Naive thymus-derived CD8-positive, alpha-beta T cell (primary cell): Measurements from ENCODE around the gene SREBF2. TPM values are rescaled to one million over a fixed set of nuclear protein-coding genes. Genes with fewer than 3 reads are reported as not detected.

Experiments
- ATAC-seq, 2 donors: fragments of 150-1000 bp; cut with Tn5 transposase in 1 of 2; sonication (Bioruptor Pico), chemical (Tn5 transposase) in 1 of 2; 1 replicate in 1 of 2; 2 replicates in 1 of 2; pipeline ENCODE4 v1.10.0; 2021; ENCODE audit warnings: mild to moderate bottlenecking in 2 of 2, moderate library complexity in 2 of 2
- POLR2A ChIA-PET: fragments of 350-600 bp; sonication (Branson Sonifier 250); formaldehyde crosslinking; loops from one replicate; lab custom pipeline; 2021; ENCODE audit warnings: antibody characterized with exemption; lab: Charles Lee
- DNase-seq, 10 donors: peaks; one replicate each; pipeline versions ENCODE4 v3.0.0 to v3.0.0-alpha.2; 2020 to 2022
- H3K27ac Mint-ChIP-seq, 10 donors: one replicate each; pipeline ENCODE4 v1.8.0; 2020 to 2022; ENCODE audit warnings: mild to moderate bottlenecking in 10 of 10, mixed read lengths in 10 of 10, moderate library complexity in 4 of 10, inconsistent platforms in 1 of 10
- H3K27me3 Mint-ChIP-seq, 5 donors: one replicate each; pipeline ENCODE4 v1.8.0; 2021 to 2022; ENCODE audit warnings: mixed read lengths in 5 of 5
- H3K36me3 Mint-ChIP-seq, 3 donors: one replicate each; pipeline ENCODE4 v1.8.0; 2020 to 2022; ENCODE audit warnings: mixed read lengths in 3 of 3, mild to moderate bottlenecking in 2 of 3, inconsistent platforms in 1 of 3
- H3K4me1 Mint-ChIP-seq, 4 donors: one replicate each; pipeline ENCODE4 v1.8.0; 2021 to 2022; ENCODE audit warnings: mixed read lengths in 4 of 4
- H3K4me3 Mint-ChIP-seq, 10 donors: one replicate each; pipeline ENCODE4 v1.8.0; 2020 to 2022; ENCODE audit warnings: mild to moderate bottlenecking in 10 of 10, mixed read lengths in 10 of 10, moderate library complexity in 6 of 10, inconsistent platforms in 1 of 10
- H3K9me3 Mint-ChIP-seq, 9 donors: one replicate each; pipeline ENCODE4 v1.8.0; 2020 to 2022; ENCODE audit warnings: mixed read lengths in 9 of 9, mild to moderate bottlenecking in 3 of 9, inconsistent platforms in 1 of 9, moderate library complexity in 1 of 9
- polyA plus RNA-seq, 3 donors: library from polyadenylated mRNA; unstranded; fragments of 300-500 nt; fragmentation: Illumina TruSeq; gene quantifications; one replicate each; pipeline ENCODE4 v1.2.3, GENCODE V29; 2021
- total RNA-seq, 8 experiments: library from RNA in 2 of 8; stranded (reverse) in 2 of 8; gene quantifications; one replicate each; pipeline ENCODE4 v1.2.3 and lab custom pipeline; 2021 to 2026

Gene SREBF2
- total and polyA plus RNA-seq, 5 experiments from 2014 or later: 16.3 to 106 (median 21.9) TPM

DNA sequence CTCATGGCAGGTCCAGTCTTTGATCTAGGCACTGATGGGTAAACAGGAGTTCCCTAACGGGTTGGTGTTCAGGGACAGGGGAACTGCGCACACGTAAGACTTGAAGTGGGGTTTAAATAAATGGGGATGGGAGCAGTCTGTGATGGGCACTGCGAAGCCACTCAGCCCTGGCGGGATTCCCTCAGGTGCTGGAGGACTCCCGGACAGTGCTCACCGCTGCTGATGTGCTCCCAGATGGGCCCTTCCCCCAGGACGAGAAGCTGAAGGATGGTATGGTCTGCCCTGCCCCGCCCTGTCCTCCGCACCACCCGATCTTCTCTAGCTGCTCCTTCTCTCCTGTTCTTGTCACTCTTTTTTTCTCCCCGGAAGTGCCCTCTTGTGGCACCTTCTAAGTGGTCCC lies 22.9 kb upstream of the SREBF2 start:
- H3K36me3 Mint-ChIP-seq: peaks cover 0 to 43% (median 5%) of the 10 kb centered on the region in 3 donors
- peak overlapping the region in 1 of 10 donors; percentile 6 for H3K27ac Mint-ChIP-seq
- H3K27me3 Mint-ChIP-seq: no peaks in the 10 kb centered on the region
- ATAC-seq: no peak
- H3K4me3 Mint-ChIP-seq: no peak overlapping the region
- DNase-seq: peak in 1 of 10 donors; percentile 15
- H3K9me3 Mint-ChIP-seq: no peaks in the 10 kb centered on the region
- POLR2A ChIA-PET: interaction anchor here (0.7 to 1.1 kb wide), 2 partner anchors 121 to 136 kb away, joined by 3 to 10 read pairs; partner anchors contain the start of gene SNU13
- H3K4me1 Mint-ChIP-seq: peaks cover 4 to 15% (median 10%) of the 10 kb centered on the region in 4 donors

DNA sequence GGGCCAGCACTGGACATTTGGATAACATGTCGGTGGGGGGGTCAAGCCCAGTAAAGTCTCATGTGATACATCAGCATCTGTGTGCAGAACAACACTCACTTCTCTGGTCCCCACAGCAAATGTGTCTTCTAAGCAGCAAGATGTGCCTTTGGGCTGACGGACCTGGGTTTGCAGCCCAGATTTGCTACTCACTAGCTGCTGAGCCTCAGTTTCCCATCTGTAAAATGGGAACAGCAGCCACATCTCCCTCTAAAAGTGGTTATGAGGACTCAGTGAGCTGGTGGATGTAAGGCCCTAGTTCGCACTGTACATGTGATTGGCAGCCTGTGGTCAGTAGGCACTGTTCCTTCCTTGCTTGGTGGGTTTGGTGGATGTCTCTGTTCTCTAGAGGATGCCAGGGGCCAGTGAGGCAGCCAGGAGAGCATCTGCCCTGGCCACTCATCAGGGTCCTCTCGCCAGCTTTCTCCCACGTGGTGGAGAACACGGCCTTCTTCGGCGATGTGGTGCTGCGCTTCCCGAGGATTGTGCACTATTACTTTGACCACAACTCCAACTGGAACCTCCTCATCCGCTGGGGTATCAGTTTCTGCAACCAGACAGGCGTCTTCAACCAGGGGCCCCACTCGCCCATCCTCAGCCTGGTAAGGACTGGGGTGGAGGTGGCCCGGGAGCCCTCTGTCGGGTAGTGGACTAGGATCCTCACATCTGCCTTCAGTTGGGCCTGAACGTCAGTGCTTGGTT lies 19.9 kb upstream of the SREBF2 start:
- POLR2A ChIA-PET: interaction anchor here (0.6 kb wide), 1 partner anchor 490 kb away, joined by 3 read pairs; no protein-coding TSS in a partner anchor
- Mint-ChIP-seq H3K36me3 (peaks cover 0 to 59% (median 5%) of the 10 kb centered on the region in 3 donors), H3K27me3 (no peaks in the 10 kb centered on the region), H3K4me3 (no peak overlapping the region), H3K4me1 (peaks cover 0 to 14% (median 5%) of the 10 kb centered on the region in 4 donors), H3K9me3 (no peaks in the 10 kb centered on the region), H3K27ac (peak overlapping the region in 2 of 10 donors; percentile 37 to 43)
- DNase-seq: no peak
- no peak for ATAC-seq

GRCh38 chr22:41813726-41814410 lies 19.0 kb upstream of the SREBF2 start:
- peaks cover 0 to 57% (median 5%) of the 10 kb centered on the region in 3 donors for H3K36me3 Mint-ChIP-seq
- H3K4me1 Mint-ChIP-seq: peaks cover 0 to 8% (median 4%) of the 10 kb centered on the region in 4 donors
- H3K9me3 Mint-ChIP-seq: no peaks in the 10 kb centered on the region
- DNase-seq: no peak
- peak overlapping the region in 1 of 10 donors; percentile 41 for H3K27ac Mint-ChIP-seq
- H3K27me3 Mint-ChIP-seq: no peaks in the 10 kb centered on the region
- ATAC-seq: no peak
- no peak overlapping the region for H3K4me3 Mint-ChIP-seq
- POLR2A ChIA-PET: interaction anchor here (0.6 kb wide), 2 partner anchors 67 to 490 kb away, joined by 3 to 4 read pairs; no protein-coding TSS in a partner anchor

DNA sequence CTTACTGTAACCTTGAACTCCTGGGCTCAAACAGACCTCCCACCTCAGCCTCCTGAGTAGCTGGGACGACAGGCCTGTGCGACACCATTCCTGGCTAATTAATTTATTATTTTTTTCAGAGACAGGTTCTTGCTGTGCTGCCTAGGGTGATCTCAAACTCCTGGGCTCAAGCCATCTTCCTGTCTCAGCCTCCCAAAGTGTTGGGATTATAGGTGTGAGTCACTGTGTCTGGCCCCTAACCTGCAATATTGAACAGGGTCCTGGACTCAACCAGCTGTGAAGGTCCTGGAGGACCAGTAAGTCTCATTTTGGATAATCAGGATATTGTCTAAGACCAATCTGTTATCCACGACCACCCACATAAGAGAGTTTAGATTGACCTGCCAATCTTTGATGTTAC lies 17.2 kb upstream of the SREBF2 start:
- no peak for ATAC-seq
- Mint-ChIP-seq H3K4me1 (peaks cover 0 to 2% (median under 1%) of the 10 kb centered on the region in 4 donors), H3K4me3 (no peak overlapping the region), H3K27me3 (no peaks in the 10 kb centered on the region), H3K36me3 (peaks cover 0 to 51% (median 2%) of the 10 kb centered on the region in 3 donors), H3K9me3 (no peaks in the 10 kb centered on the region), H3K27ac (no peak overlapping the region)
- POLR2A ChIA-PET: interaction anchor here (0.7 to 1.8 kb wide), 3 partner anchors 17 to 602 kb away, joined by 3 to 6 read pairs (median 6); partner anchors contain the start of gene SREBF2
- no peak for DNase-seq

DNA sequence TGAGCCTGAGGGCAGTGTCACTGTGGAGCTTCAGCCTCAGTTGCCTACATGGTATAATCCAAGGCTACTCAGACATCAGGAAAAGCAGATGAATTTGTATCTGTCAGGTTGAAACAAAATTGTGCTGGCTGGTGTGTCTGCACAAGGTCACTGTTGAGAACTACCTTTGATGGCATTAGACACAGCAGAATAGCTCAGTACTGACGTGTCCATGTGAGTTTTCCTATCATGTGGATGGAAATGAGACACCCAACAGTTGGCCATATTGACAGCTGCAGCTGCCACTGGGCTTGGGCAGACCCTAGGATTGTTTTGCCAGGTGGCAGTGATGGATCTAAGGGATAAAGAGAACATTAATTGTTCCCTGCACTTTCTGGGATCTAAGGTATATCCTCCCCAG lies 16.7 kb upstream of the SREBF2 start:
- POLR2A ChIA-PET: interaction anchor here (0.7 to 1.8 kb wide), 2 partner anchors 17 to 35 kb away, joined by 3 to 6 read pairs; partner anchors contain the start of gene SREBF2
- Mint-ChIP-seq H3K27me3 (no peaks in the 10 kb centered on the region), H3K36me3 (peaks cover 0 to 46% (median 2%) of the 10 kb centered on the region in 3 donors), H3K4me1 (peaks cover 0 to 2% (median under 1%) of the 10 kb centered on the region in 4 donors), H3K4me3 (no peak overlapping the region), H3K27ac (no peak overlapping the region), H3K9me3 (no peaks in the 10 kb centered on the region)
- DNase-seq (no peak), ATAC-seq (no peak)

- peaks cover 1 to 5% (median 4%) of the 10 kb centered on the region in 4 donors for H3K4me1 Mint-ChIP-seq
- H3K27ac Mint-ChIP-seq: peak overlapping the region in 3 of 10 donors; percentile 22 to 53 (median 45)
- H3K27me3 Mint-ChIP-seq: no peaks in the 10 kb centered on the region
- ATAC-seq (no peak), DNase-seq (no peak)
- POLR2A ChIA-PET: interaction anchor here (0.5 to 0.6 kb wide), 2 partner anchors 123 to 605 kb away, joined by 3 to 5 read pairs; no protein-coding TSS in a partner anchor
- no peak overlapping the region for H3K4me3 Mint-ChIP-seq
- peaks cover 0 to 40% (median 0%) of the 10 kb centered on the region in 3 donors for H3K36me3 Mint-ChIP-seq
- H3K9me3 Mint-ChIP-seq: no peaks in the 10 kb centered on the region
Measured at GRCh38 chr22:41816871-41817270, 16.0 kb upstream of the SREBF2 start.

- POLR2A ChIA-PET: interaction anchor here (0.6 kb wide), 1 partner anchor 26 kb away, joined by 3 read pairs; no protein-coding TSS in a partner anchor
- no peak for ATAC-seq
- Mint-ChIP-seq H3K4me1 (peaks cover 7 to 16% (median 14%) of the 10 kb centered on the region in 4 donors), H3K27me3 (no peaks in the 10 kb centered on the region), H3K9me3 (no peaks in the 10 kb centered on the region), H3K4me3 (no peak overlapping the region), H3K36me3 (peaks cover 0 to 40% (median 0%) of the 10 kb centered on the region in 3 donors), H3K27ac (peak overlapping the region in 1 of 10 donors; percentile 31)
- DNase-seq: no peak
Measured at GRCh38 chr22:41818011-41818410, 14.9 kb upstream of the SREBF2 start.

DNA sequence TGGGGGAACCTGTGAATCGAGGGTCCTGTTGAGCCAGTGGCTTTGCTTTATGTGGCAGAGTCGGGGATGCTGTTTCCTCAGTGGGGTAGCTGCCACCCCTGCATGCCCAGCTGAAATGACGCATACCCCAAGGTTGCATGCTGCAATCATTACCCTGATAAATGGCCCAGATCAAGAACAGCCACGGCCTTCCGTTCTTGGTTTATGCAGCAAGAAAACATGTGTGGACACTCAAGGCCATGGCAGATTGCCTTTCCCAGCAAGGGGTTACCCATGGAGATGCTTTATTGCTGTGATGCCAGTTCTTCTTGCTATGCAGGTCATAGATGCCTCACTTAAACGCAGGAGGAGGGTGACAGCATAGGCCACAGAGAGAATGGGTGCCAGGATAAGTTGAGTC lies 14.3 kb upstream of the SREBF2 start:
- Mint-ChIP-seq H3K27ac (peak overlapping the region in 1 of 10 donors; percentile 81), H3K4me1 (peaks cover 7 to 18% (median 14%) of the 10 kb centered on the region in 4 donors), H3K27me3 (no peaks in the 10 kb centered on the region), H3K9me3 (no peaks in the 10 kb centered on the region), H3K4me3 (no peak overlapping the region), H3K36me3 (peaks cover 0 to 39% (median 0%) of the 10 kb centered on the region in 3 donors)
- POLR2A ChIA-PET: interaction anchor here (0.6 kb wide), 2 partner anchors 26 to 403 kb away, joined by 3 read pairs; no protein-coding TSS in a partner anchor
- ATAC-seq: no peak
- DNase-seq: no peak

DNA sequence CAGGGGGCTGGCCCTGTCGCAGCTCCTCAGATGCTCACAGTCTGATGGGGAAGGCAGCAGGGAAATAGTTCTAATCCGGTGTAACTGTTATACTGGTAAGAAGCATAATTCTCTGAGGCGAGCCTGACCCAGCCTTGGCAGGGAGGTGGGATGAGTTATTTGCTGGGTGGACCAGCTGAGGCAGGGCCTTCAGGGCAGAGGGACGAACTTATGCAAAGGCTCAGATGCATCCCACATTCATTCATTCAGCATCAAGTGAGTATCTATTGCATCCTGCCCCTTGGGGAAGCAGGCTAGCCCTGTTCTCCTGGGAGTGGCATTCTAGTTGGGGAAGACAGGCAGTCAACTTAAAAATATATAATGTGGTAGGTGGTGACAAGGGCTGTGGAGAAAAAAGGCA lies 13.6 kb upstream of the SREBF2 start:
- H3K27ac Mint-ChIP-seq: peak overlapping the region in 2 of 10 donors; percentile 66 to 81
- H3K4me3 Mint-ChIP-seq: no peak overlapping the region
- H3K4me1 Mint-ChIP-seq: peaks cover 9 to 18% (median 14%) of the 10 kb centered on the region in 4 donors
- ATAC-seq (no peak), DNase-seq (no peak)
- POLR2A ChIA-PET: interaction anchor here (0.6 kb wide), 2 partner anchors 34 to 404 kb away, joined by 3 read pairs; no protein-coding TSS in a partner anchor
- no peaks in the 10 kb centered on the region for H3K27me3 Mint-ChIP-seq
- peaks cover 0 to 38% (median 0%) of the 10 kb centered on the region in 3 donors for H3K36me3 Mint-ChIP-seq
- H3K9me3 Mint-ChIP-seq: no peaks in the 10 kb centered on the region

- Mint-ChIP-seq H3K36me3 (peaks cover 0 to 35% (median 0%) of the 10 kb centered on the region in 3 donors), H3K9me3 (no peaks in the 10 kb centered on the region), H3K4me3 (no peak overlapping the region), H3K27ac (peak overlapping the region in 7 of 10 donors; percentile 12 to 86 (median 58)), H3K4me1 (peaks cover 7 to 18% (median 14%) of the 10 kb centered on the region in 4 donors), H3K27me3 (no peaks in the 10 kb centered on the region)
- POLR2A ChIA-PET: interaction anchor here (0.6 kb wide), 1 partner anchor 626 kb away, joined by 3 read pairs; no protein-coding TSS in a partner anchor
- ATAC-seq (no peak), DNase-seq (no peak)
Measured at GRCh38 chr22:41820447-41820846, 12.5 kb upstream of the SREBF2 start.

GRCh38 chr22:41821471-41822316 lies 11.2 kb upstream of the SREBF2 start:
- no peaks in the 10 kb centered on the region for H3K27me3 Mint-ChIP-seq
- no peak overlapping the region for H3K4me3 Mint-ChIP-seq
- POLR2A ChIA-PET: interaction anchor here (1.3 to 2.2 kb wide), 3 partner anchors 11 to 119 kb away, joined by 4 to 9 read pairs (median 9); partner anchors contain the start of genes CCDC134 and SREBF2
- H3K4me1 Mint-ChIP-seq: peaks cover 9 to 18% (median 14%) of the 10 kb centered on the region in 4 donors
- H3K9me3 Mint-ChIP-seq: no peaks in the 10 kb centered on the region
- ATAC-seq (no peak), DNase-seq (no peak)
- peak overlapping the region in 9 of 10 donors; percentile 49 to 90 (median 78) for H3K27ac Mint-ChIP-seq
- H3K36me3 Mint-ChIP-seq: peaks cover 0 to 32% (median 0%) of the 10 kb centered on the region in 3 donors
